Sigmoid colon (tissue), 7 donors: Measurements from ENCODE around the gene TBXAS1. TPM values are rescaled to one million over a fixed set of nuclear protein-coding genes. Genes with fewer than 3 reads are reported as not detected.

Experiments used
- DNase-seq: peaks from one replicate; pipeline ENCODE4 v3.0.0-alpha.2; 2019
- H3K27ac ChIP-seq, 4 donors: fragments of 200-600 bp; sonication (generic); one replicate each; pipeline ENCODE4 v1.5.1; 2016 to 2019; ENCODE audit warnings: mild to moderate bottlenecking in 1 of 4
- H3K27me3 ChIP-seq, 3 donors: fragments of 200-600 bp; sonication (generic); one replicate each; pipeline ENCODE4 v1.5.1; 2019; ENCODE audit warnings: mild to moderate bottlenecking in 1 of 3
- H3K36me3 ChIP-seq, 4 donors: fragments of 200-600 bp; sonication (generic); one replicate each; pipeline ENCODE4 v1.5.1; 2016 to 2019
- H3K4me1 ChIP-seq, 4 donors: fragments of 200-600 bp; sonication (generic); one replicate each; pipeline ENCODE4 v1.5.1; 2017 to 2019
- H3K4me3 ChIP-seq, 4 donors: fragments of 200-600 bp; sonication (generic); one replicate each; pipeline ENCODE4 v1.5.1; 2017 to 2019; ENCODE audit warnings: mild to moderate bottlenecking in 2 of 4, moderate library complexity in 1 of 4
- H3K9me3 ChIP-seq, 4 donors: fragments of 200-600 bp in 3 of 4; sonication (generic) in 3 of 4; one replicate each; pipeline versions ENCODE4 v1.5.1 to v1.6.1; 2013 to 2019
- EP300 ChIP-seq, 4 donors: sonication (generic); formaldehyde crosslinking; IDR thresholded peaks; one replicate each; pipeline ENCODE4 v1.6.1; 2017; ENCODE audit warnings: antibody characterized with exemption in 4 of 4
- POLR2A ChIP-seq, 2 donors: fragments of 450-650 bp; IDR thresholded peaks; one replicate each; pipeline ENCODE4 v1.6.1; 2016; ENCODE audit warnings: antibody characterized with exemption in 2 of 2, mild to moderate bottlenecking in 2 of 2, moderate library complexity in 2 of 2
- POLR2AphosphoS5 ChIP-seq, 4 donors: sonication (generic); formaldehyde crosslinking; IDR thresholded peaks; one replicate each; pipeline ENCODE4 v1.6.1; 2017; ENCODE audit warnings: antibody characterized with exemption in 4 of 4
- WGBS, 2 donors: extraction: QIAGEN DNeasy Blood & Tissue Kit; methylation state at CpG; one replicate each; pipeline ENCODE4 v1.1.7; 2013; 5-methylcytosine and 5-hydroxymethylcytosine counted together
- intact Hi-C: fragments of 100-400 bp; cut with DNase I; formaldehyde crosslinking; loops from one replicate; pipeline ENCODE4 v1.15.1; 2023
- polyA plus RNA-seq, 3 donors: library from polyadenylated mRNA; stranded (reverse); fragments of 200-250 nt; gene quantifications; one replicate each; pipeline ENCODE4 v1.2.3, GENCODE V29; 2013
- total RNA-seq, 4 donors: library from RNA; depleted of rRNA; stranded (reverse); fragments of >200 nt; gene quantifications; one replicate each; pipeline ENCODE4 v1.1.0, GENCODE V29; 2016
- TF ChIP-seq, protein P1 (sequence below), 4 experiments: fragments of 450-650 bp in 3 of 4; fragments of 200-600 bp in 1 of 4; IDR thresholded peaks; one replicate each; pipeline ENCODE4 v1.5.1; 2016 to 2019; ENCODE audit warnings: antibody characterized with exemption in 4 of 4, mild to moderate bottlenecking in 3 of 4, moderate library complexity in 2 of 4
- donor health status: healthy with polysubstance abuse.
- donor health status: Bipolar disorder and iron deficiency.
- donor health status: healthy.

The TBXAS1 gene
- total and polyA plus RNA-seq, 7 donors, result 6.0 to 28.2 (median 19.3) TPM

DNA sequence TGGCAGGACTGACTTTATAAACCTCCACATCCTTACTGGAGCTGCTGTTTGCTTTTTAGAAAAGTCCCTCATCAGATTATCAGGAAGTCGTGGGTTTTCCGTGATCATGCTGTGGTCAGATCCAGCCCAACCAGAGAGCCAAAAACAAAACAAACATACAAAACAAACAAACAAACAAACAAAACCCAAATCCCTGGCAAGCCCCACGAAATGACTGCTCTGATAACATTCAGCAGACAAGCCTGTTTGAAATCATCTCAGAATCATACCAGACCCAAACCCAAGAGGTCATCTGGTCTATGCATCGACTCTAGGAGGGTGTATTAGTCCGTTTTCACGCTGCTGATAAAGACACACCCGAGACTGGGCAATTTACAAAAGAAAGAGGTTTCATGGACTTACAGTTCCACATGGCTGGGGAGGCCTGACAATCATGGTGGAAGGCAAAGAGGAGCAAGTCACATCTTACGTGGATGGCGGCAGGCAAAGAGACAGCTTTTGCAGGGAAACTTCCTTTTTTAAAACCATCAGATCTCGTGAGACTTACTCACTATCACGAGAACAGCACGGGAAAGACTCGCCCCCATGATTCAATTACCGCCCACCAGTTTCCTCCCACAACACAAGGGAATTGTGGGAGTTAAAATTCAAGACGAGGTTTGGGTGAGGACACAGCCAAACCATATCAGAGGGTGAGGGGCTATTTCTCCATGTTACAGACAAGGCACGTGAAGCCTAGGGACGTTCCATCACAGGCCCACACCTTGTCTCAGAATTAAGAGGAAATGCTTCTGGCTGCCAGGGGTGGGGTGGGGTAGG lies 148.0 kb downstream of the TBXAS1 start:
- WGBS, 2 donors, result 85 to 90% methylated on average over 17 of the region's 17 CpGs
- Histone ChIP-seq H3K4me1 (no peaks in the 10 kb centered on the region), H3K27me3 (no peaks in the 10 kb centered on the region), H3K9me3 (no peaks in the 10 kb centered on the region), H3K36me3 (no peaks in the 10 kb centered on the region), H3K4me3 (no peak overlapping the region), H3K27ac (no peak overlapping the region)
- TF ChIP-seq POLR2AphosphoS5 (IDR thresholded peaks at IDR 0.05) (no peak), EP300 (IDR thresholded peaks at IDR 0.05) (no peak), POLR2A (IDR thresholded peaks at IDR 0.05) (no peak)
- intact Hi-C loops, result no loop called here
- DNase-seq, result no peak

DNA sequence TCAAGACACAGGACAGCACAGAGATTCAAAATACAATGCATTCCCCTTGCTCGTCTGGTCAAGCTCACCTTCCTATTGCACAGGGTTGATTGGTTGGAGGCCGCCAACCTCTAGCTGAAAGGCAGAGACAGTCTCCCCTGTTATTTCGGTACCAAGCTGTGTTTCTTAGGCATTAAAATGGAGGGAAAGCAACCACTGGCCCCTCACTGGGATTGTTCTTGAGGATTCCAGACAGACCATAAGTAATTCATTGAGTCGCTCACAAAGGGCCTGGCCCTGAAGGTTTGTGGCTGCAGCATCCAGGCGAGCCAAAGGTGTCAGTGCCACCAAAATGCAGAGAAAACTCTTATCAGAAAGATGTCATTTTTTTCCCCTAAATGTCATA lies 152.4 kb downstream of the TBXAS1 start:
- no peak for DNase-seq
- no peak overlapping the region for H3K27ac ChIP-seq
- H3K27me3 ChIP-seq, result no peaks in the 10 kb centered on the region
- no peaks in the 10 kb centered on the region for H3K36me3 ChIP-seq
- no peaks in the 10 kb centered on the region for H3K4me1 ChIP-seq
- intact Hi-C loops, result no loop called here
- 95 to 96% methylated on average over 5 of the region's 5 CpGs for WGBS, 2 donors
- no peaks in the 10 kb centered on the region for H3K9me3 ChIP-seq
- TF ChIP-seq, protein P1, sequence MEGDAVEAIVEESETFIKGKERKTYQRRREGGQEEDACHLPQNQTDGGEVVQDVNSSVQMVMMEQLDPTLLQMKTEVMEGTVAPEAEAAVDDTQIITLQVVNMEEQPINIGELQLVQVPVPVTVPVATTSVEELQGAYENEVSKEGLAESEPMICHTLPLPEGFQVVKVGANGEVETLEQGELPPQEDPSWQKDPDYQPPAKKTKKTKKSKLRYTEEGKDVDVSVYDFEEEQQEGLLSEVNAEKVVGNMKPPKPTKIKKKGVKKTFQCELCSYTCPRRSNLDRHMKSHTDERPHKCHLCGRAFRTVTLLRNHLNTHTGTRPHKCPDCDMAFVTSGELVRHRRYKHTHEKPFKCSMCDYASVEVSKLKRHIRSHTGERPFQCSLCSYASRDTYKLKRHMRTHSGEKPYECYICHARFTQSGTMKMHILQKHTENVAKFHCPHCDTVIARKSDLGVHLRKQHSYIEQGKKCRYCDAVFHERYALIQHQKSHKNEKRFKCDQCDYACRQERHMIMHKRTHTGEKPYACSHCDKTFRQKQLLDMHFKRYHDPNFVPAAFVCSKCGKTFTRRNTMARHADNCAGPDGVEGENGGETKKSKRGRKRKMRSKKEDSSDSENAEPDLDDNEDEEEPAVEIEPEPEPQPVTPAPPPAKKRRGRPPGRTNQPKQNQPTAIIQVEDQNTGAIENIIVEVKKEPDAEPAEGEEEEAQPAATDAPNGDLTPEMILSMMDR (IDR thresholded peaks at IDR 0.05), result no peak
- TF ChIP-seq EP300 (IDR thresholded peaks at IDR 0.05) (no peak), POLR2AphosphoS5 (IDR thresholded peaks at IDR 0.05) (no peak), POLR2A (IDR thresholded peaks at IDR 0.05) (no peak)
- no peak overlapping the region for H3K4me3 ChIP-seq

DNA sequence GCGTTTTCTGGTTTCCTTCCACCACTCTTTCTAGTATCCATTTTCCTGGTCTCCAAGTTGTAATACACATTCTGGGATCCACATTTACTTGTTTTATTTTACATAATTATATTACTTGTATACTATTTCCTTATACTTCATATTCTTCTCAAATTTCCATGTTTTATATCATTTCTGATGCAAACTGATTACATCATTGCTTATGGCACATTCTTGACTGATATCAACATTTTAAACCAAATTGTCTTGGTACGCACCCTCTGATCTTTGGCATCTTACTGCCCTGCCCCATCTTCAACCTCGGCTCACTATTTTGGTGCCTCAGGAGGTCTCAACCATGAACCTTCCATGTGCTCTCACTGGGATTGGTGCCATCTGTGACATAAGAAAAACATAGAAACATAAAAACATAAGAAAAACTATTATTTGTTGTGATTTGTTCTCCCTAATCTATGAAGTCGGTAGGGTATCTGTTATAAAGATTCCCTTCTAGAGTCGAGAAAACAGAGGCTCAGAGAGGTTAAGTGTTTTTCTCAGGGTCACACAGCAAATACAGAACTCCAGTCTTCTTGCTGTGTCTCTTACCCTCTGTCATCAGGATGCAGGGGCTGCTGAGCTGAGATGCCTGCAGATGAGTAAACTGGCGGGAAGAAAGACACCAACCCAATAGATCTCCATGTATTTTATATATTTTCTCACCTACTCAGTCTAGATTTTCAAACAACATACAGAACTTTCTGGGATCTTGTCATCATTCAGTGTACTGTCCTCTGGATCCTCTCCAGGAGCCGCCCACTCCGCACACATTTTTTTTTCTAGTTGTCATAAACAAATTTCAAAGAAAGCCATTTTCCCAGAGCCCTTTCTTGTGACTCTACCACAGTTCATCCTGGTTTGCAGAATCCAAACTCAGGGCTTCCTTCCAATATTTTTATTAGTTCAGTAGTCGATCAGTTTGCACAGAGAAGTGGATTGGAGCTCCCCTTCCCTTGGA lies 154.2 kb downstream of the TBXAS1 start:
- intact Hi-C loops, result no loop called here
- no peaks in the 10 kb centered on the region for H3K36me3 ChIP-seq
- no peaks in the 10 kb centered on the region for H3K4me1 ChIP-seq
- H3K27ac ChIP-seq, result no peak overlapping the region
- WGBS, 2 donors, result 84% methylated on average over 9 of the region's 9 CpGs
- no peak for TF ChIP-seq POLR2AphosphoS5 (IDR thresholded peaks at IDR 0.05)
- TF ChIP-seq POLR2A (IDR thresholded peaks at IDR 0.05), result no peak
- DNase-seq, result no peak
- H3K4me3 ChIP-seq, result no peak overlapping the region
- H3K27me3 ChIP-seq, result no peaks in the 10 kb centered on the region
- no peaks in the 10 kb centered on the region for H3K9me3 ChIP-seq

DNA sequence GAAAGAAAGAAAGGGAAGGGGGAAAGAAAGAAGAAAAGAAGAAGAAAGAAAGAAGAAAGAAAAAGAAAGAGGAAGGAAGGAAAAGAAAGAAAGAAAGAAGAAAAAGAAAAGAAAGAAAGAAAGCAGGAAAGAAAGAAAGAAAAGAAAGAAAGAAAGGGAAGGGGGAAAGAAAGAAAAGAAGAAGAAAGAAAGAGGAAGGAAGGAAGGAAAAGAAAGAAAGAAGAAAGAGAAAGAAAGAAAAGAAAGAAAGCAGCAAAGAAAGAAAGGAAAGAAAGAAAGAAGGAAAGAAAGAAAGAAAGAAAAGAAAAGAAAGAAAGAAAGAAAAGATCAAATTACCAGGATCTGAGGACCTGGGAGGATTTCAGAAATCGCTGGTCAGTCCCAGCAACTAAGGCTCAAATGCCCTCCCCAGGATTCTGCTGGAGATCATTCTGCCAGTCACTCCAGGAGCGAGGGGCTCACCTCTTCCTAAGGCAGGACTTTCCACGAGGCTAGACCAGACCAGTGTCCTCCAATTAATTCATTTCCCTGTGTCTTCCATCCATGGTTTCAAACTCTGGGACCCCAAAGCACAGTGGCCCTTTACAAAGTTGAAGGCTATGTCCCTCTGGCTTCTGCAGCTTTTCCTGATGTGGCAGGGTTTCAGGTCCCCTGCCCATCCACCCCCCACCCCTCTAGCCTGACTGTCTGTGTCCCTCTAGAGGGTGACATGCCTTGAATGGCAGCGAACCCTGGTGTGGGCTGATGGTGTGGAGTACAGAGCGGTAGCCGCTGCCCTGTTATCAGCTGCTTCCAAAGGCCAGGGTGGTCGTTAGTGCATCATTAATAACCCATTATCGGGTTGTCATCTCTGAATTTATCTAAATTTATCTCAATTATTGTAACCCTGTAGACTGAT lies 155.8 kb downstream of the TBXAS1 start:
- intact Hi-C loops, result no loop called here
- Histone ChIP-seq H3K27me3 (no peaks in the 10 kb centered on the region), H3K4me1 (no peaks in the 10 kb centered on the region), H3K27ac (no peak overlapping the region), H3K4me3 (no peak overlapping the region), H3K36me3 (no peaks in the 10 kb centered on the region), H3K9me3 (no peaks in the 10 kb centered on the region)
- WGBS, 2 donors, result 86 to 90% methylated on average over 8 of the region's 8 CpGs
- TF ChIP-seq POLR2A (IDR thresholded peaks at IDR 0.05) (no peak), EP300 (IDR thresholded peaks at IDR 0.05) (no peak), POLR2AphosphoS5 (IDR thresholded peaks at IDR 0.05) (no peak)
- TF ChIP-seq, protein P1 (IDR thresholded peaks at IDR 0.05), result no peak
- DNase-seq, result no peak

DNA sequence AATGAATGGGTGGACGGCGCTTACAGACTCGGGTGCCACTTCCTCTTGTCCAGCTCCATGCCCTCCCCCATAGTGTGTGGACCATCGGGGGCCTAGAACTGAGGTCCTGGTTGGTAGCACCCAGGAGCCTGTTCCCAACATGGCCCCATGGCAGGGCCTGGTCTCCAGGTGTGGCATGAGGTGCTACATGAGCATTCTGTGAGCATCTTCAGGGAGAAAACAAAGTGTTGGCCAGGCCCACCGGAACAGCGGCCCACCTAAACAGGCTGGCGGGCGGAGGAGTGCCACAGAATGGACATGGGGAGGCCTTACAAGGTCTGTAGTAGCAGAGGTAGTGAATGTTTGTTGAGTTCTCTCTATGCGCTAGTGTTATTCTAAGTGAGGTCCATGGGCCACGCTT lies 156.7 kb downstream of the TBXAS1 start:
- Histone ChIP-seq H3K36me3 (no peaks in the 10 kb centered on the region), H3K4me1 (no peaks in the 10 kb centered on the region), H3K27me3 (no peaks in the 10 kb centered on the region), H3K9me3 (no peaks in the 10 kb centered on the region), H3K27ac (no peak overlapping the region), H3K4me3 (no peak overlapping the region)
- TF ChIP-seq POLR2A (IDR thresholded peaks at IDR 0.05) (no peak), EP300 (IDR thresholded peaks at IDR 0.05) (no peak), POLR2AphosphoS5 (IDR thresholded peaks at IDR 0.05) (no peak)
- TF ChIP-seq, protein P1 (IDR thresholded peaks at IDR 0.05), result no peak
- DNase-seq, result no peak
- WGBS, 2 donors, result 92 to 97% methylated on average over 10 of the region's 10 CpGs
- intact Hi-C loops, result no loop called here
